Stimulated activated naive CD8-positive, alpha-beta T cell treated with anti-CD3 and anti-CD28 coated beads, Interleukin-15, Interleukin-2, amounts not matched to agents 100 U/mL and 50 U/mL, for 24 hours (primary cell): Measurements from ENCODE around the gene CXADR.
"Not testable (repeated sequence)": the region's sequence is repeated elsewhere in the genome, so short reads cannot be mapped to it uniquely, and the experiment has no call there.

Experiments
- ATAC-seq: fragments of 150-1000 bp; cut with Tn5 transposase; one replicate; pipeline ENCODE4 v1.10.0; 2021
- DNase-seq: peaks from one replicate; pipeline ENCODE4 v3.0.0; 2021

CXADR gene

GRCh38 chr21:17512253-17513213 is at the start of gene CXADR:
CXADR (plus strand) TSS chr21:17513043; CDS start chr21:17513130, 87 bp downstream.
- ATAC-seq = peak; percentile 91
- DNase-seq = peak; percentile 75

GRCh38 chr21:17466166-17466565 is 46.7 kb upstream of the CXADR start:
- no peak for DNase-seq
- no peak for ATAC-seq

GRCh38 chr21:17467392-17467791 is 45.5 kb upstream of the CXADR start:
- ATAC-seq = no peak
- no peak for DNase-seq

- DNase-seq (no peak), ATAC-seq (no peak)
These were observed 45.0 kb upstream of the CXADR start for GRCh38 chr21:17467829-17468228.

DNA sequence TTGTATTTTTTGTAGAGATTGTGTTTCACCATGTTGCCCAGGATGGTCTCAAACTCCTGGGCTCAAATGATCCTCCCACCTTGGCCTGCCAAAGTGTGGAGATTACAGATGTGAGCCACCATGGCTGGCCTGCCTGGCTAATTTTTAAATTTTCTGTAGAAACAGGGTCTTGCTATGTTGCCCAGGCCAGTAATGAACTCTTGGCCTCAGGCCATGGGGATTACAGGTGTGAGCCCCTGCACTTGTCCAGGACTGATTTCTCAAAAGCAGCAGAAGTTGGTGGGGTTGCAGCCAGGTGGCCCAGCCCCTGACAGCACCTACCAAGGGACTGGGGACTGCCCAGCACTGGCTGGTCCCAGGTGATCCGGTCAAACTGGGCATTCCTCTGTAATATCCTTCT is 44.1 kb upstream of the CXADR start:
- ATAC-seq (no peak), DNase-seq (no peak)

DNA sequence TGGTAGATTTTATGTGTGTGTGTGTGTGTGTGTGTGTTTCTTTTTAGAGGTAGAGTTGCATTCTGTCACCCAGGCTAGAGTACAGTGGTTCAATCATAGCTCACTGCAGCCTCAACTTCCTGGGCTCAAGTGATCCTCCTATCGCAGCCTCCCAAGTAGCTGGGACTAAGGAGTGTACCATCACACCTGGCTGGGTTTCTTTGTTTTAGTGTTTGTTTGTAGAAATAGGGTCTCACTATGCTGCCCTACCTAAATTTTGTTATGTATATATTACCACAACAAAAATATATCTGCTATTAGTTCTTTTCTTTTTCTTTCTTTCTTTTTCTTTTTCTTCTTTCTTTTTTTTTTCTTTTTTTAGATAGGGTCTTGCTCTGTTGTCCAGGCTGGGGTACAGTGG is 43.1 kb upstream of the CXADR start:
- DNase-seq = no peak
- ATAC-seq = no peak

GRCh38 chr21:17472182-17472581 is 40.7 kb upstream of the CXADR start:
- no peak for ATAC-seq
- no peak for DNase-seq

GRCh38 chr21:17472592-17473271 is 40.1 kb upstream of the CXADR start:
- ATAC-seq (no peak), DNase-seq (no peak)

GRCh38 chr21:17476006-17476405 is 36.8 kb upstream of the CXADR start:
- DNase-seq = no peak
- ATAC-seq = no peak

- not testable (repeated sequence) for ATAC-seq, DNase-seq
These were observed 34.7 kb upstream of the CXADR start for GRCh38 chr21:17478156-17478555.

DNA sequence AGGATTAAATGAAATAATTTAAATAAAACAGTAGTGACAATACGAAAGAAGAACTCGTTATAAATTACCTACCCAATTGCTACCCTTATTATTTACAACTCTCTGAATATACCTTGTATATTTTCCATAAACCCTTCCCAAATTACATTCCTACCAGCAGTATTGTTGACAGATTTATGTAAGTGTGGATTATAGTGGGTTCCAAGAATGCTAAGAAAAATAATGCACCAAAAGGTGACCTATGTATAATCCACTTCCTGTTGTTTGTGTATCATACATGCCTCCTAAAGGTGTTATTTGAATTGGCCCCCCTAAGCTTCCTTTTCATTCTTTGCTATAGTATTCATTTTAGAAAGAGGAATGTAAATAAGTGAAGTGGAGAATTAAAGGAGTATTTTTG is 33.2 kb upstream of the CXADR start:
- ATAC-seq (no peak), DNase-seq (no peak)

- DNase-seq (no peak), ATAC-seq (no peak)
These were observed 29.9 kb upstream of the CXADR start for GRCh38 chr21:17482928-17483327.

- ATAC-seq (peak; percentile 55), DNase-seq (no peak)
These were observed 24.2 kb upstream of the CXADR start for GRCh38 chr21:17488620-17489019.

- ATAC-seq, DNase-seq: not testable (repeated sequence)
These were observed 23.3 kb upstream of the CXADR start for GRCh38 chr21:17489565-17489964.

DNA sequence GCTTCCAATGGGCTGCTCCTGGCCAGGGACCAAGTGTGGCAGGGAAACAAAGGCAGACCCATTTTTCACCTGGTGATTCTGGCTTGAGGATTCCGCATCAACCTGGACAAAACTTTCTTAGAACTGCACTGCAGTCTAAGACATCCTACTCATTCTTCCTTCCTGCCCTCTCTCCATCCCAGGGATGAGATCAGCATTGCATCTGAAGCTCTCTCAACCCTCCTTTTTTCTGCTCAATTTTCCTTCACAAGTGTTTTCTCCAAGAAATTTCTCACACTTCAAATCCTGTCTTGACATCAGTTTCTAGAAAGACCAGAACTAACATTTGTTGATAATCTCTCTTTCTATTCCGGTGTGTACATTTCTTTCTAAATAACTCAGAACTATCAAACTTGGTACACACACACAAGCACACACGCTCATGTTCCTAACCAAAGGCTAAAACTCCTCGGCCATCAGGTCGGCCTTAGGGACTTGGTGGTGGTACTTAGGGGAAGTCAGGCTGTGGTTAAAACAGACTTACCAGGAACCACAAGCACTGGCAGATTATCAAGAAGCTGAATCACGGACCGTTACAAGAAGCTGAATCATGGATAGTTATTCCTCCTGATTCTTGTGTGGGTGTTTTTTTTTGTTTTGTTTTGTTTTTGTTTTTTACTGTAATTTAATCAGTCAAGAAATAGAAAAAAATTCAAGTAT is 21.0 kb upstream of the CXADR start:
- peak; percentile 36 for ATAC-seq

DNA sequence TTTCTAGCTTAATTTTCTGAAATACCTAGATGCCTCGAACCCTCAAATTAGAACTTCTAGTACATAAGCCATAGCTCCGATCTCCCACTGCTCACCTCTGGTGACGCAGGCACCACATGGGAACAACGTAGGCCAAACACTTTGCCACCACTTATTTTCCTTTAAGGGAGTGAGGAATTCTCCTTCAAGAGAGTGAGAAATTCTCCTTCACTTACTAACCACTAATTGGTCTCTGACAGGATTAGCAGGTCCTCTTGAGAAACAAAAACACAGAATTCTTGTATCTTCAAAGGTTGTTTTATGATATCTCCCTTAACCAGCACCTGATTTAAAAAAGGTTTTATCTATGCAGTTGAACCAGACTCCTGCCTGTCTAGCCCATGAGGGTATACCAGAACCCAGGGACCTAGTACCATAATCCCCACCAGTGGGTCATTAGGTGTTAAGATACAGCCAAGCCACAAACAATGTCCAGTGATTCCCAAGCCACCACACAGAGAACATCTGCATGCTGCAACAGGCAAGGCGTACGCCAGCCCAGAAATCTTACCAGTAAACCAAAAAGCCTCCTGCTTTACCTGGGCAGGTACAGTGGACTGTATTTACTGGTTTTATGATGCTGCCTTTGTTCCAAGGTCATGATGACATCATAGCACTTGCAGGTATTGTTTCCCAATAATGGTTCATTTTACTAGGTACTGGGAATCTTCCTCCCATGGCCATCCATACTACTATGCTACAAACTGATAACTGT is 20.3 kb upstream of the CXADR start:
- ATAC-seq (no peak), DNase-seq (no peak)

More for the DNA sequence above, 21.0 kb upstream of the CXADR start:
- DNase-seq = no peak

GRCh38 chr21:17494051-17494450 is 18.8 kb upstream of the CXADR start:
- no peak for DNase-seq
- ATAC-seq = no peak

DNA sequence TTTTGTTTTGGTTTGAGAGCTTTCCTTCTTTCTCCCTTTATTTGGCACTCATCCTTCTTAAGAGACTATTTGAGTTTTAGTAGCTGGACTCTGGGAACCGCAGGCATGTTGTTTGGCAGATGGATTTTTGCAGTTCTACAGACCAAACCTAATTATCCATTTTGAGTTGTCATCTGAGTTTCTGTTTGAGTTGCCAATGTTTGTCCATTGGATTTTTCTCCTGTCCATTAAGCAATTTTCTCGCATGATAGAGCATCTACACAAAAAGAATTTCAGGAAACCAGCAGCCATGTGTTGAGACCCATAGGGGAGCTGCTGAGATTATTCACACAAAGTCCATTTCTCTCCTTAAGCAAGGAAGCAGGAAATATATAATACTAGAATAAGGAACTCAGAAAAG is 17.2 kb upstream of the CXADR start:
- DNase-seq (no peak), ATAC-seq (no peak)

GRCh38 chr21:17497316-17497715 is 15.5 kb upstream of the CXADR start:
- ATAC-seq (no peak), DNase-seq (no peak)

- no peak for ATAC-seq
- no peak for DNase-seq
These were observed 14.3 kb upstream of the CXADR start for GRCh38 chr21:17498586-17498985.

DNA sequence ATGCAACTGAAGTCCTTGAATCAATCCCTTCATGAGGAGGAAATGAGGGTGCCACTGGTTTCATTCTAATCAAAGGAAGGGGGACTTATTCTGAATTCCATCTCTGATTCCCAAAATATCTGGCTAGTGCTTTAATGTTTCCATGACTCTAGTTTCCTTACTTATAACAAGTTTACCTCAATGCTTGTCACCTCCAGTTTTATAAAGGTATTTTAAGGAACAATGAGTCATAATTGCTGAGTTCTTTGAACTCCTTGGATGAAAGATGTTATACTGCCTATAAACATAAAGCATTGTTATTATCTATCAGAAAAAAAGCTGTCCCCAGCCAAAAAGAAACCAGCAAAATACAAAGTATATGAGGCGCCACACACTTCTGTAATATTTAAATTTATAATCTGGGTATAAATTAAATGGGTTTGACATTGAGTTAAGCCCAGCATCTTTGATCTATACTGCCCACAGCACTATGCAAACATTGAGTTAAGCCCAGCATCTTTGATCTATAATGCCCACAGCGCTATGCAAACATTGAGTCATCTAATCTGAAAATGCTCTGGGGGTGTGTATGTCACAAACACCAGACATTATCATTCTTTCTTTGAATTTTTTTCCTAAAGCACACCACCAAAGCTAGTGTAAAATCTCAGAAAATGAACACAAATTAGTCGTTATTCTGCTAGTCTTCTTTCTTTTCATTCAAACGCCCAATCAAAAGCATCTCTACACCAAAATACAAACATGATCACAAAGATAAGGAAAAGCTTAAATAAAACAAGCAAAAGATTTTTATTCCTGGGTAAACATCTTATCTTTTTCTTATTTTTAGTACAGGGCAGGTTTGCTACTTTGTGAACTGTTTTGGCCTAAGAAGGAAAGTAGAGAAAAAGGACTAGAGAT is 11.5 kb upstream of the CXADR start:
- no peak for ATAC-seq
- no peak for DNase-seq
